Measurements from ENCODE around the gene TTLL9. TPM values are rescaled to one million over a fixed set of nuclear protein-coding genes. Genes with fewer than 3 reads are reported as not detected.

The TTLL9 gene
- polyA plus RNA-seq, 1 of the 3 experiments (the other 2 are of a cell fraction): 0.23 TPM

DNA sequence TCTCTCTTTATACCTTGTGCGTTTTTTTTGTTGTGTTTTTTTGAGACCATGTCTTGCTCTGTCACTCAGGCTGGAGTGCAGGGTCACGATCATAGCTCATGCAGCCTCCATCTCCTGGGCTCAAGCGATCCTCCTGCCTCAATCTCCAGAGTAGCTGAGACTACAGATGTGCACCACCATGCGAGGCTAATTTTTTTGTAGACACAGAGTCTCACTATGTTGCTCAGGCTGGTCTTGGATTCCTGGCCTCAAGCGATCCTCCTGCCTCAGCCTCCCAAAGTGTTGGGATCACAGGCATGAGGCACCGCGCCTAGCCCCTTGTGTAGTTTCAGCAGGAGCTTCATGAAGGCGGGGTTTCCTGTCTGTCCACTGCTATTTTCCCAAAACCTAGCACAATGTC is 54.1 kb downstream of the TTLL9 start:
- H3K79me2 ChIP-seq (ENCODE audit: insufficient read depth): no peaks in the 10 kb centered on the region
- H3F3A ChIP-seq (replicated peaks; ENCODE audit: insufficient read depth): no peaks in the 10 kb centered on the region
- no peaks in the 10 kb centered on the region for H3K9me3 ChIP-seq
- no peak for DNase-seq
- CTCF ChIA-PET: interaction anchor here (1.9 kb wide), 1 partner anchor 9 kb away, joined by 6 read pairs; no protein-coding TSS in a partner anchor
- no peak overlapping the region for H2AFZ ChIP-seq (ENCODE audit: low read depth)
- H3K36me3 ChIP-seq (replicated peaks in 1 of 2; ENCODE audit: control insufficient read depth in 1 of 2, insufficient read depth in 2 of 2, low read length in 1 of 2): no peaks in the 10 kb centered on the region
- H3K27ac ChIP-seq (ENCODE audit: low read depth in 2 of 2, low read length in 1 of 2): no peak overlapping the region
- H3K9me2 ChIP-seq: no peaks in the 10 kb centered on the region
- H3K9ac ChIP-seq: no peak overlapping the region
- H4K20me1 ChIP-seq (ENCODE audit: insufficient read depth): no peaks in the 10 kb centered on the region
- WGBS (ENCODE audit: low lambda C conversion rate): 63% methylated on average over 8 of the region's 8 CpGs
- H3K27me3 ChIP-seq (ENCODE audit: insufficient read depth): no peaks in the 10 kb centered on the region; the same call in 1 of the 2 replicates
- H3K4me1 ChIP-seq (ENCODE audit: control insufficient read depth in 1 of 2, insufficient read depth in 2 of 2, low read depth in 1 of 2, low read length in 1 of 2): no peaks in the 10 kb centered on the region
- no peak for TF ChIP-seq POLR2AphosphoS5 (IDR thresholded peaks at IDR 0.05; ENCODE audit: low read depth, low read length)
- no peak for TF ChIP-seq TAF1 (IDR thresholded peaks at IDR 0.05; ENCODE audit: borderline replicate concordance, low read depth, low read length)
- TF ChIP-seq MEF2A (IDR thresholded peaks at IDR 0.05; ENCODE audit: borderline replicate concordance, low read depth): no peak
- TF ChIP-seq RCOR1 (IDR thresholded peaks at IDR 0.05; ENCODE audit: low read length): no peak
- no peak for TF ChIP-seq JUND (IDR thresholded peaks at IDR 0.05)
- no peak for TF ChIP-seq FOSL2 (IDR thresholded peaks at IDR 0.05; ENCODE audit: borderline replicate concordance, low read depth)
- POLR2A ChIA-PET: no interaction called here
- H3K4me3 ChIP-seq (ENCODE audit: low read depth in 2 of 2, low read length in 1 of 2): no peak overlapping the region
- no peak overlapping the region for H3K4me2 ChIP-seq

DNA sequence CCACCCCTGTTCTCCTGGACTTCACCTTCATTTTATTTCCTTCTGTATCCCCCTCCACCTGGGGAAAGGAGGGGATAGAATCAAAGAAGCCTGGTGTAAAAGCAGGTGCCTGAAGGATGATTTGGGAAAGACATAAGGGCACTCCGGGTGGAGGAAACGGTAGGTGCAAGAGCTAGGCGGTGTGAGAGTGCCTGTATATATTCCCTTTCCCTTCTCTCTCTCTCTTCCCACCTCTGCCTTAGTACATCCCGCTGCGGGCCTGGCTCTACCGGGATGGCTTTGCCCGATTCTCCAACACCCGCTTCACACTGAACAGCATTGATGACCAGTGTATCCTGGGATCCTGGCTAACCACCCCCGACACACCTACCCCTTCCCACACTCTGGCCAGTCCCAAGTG is 55.2 kb downstream of the TTLL9 start:
- 66% methylated on average over 9 of the region's 9 CpGs for WGBS (ENCODE audit: low lambda C conversion rate)
- H3K36me3 ChIP-seq (replicated peaks in 1 of 2; ENCODE audit: control insufficient read depth in 1 of 2, insufficient read depth in 2 of 2, low read length in 1 of 2): no peaks in the 10 kb centered on the region
- H2AFZ ChIP-seq (ENCODE audit: low read depth): no peak overlapping the region
- no peak overlapping the region for H3K4me2 ChIP-seq
- no peaks in the 10 kb centered on the region; the same call in 1 of the 2 replicates for H3K27me3 ChIP-seq (ENCODE audit: insufficient read depth)
- no peaks in the 10 kb centered on the region for H3K9me2 ChIP-seq
- no peak for TF ChIP-seq ELF1 (IDR thresholded peaks at IDR 0.05)
- H3K27ac ChIP-seq (ENCODE audit: low read depth in 2 of 2, low read length in 1 of 2): no peak overlapping the region
- H3F3A ChIP-seq (replicated peaks; ENCODE audit: insufficient read depth): no peaks in the 10 kb centered on the region
- H3K9ac ChIP-seq: no peak overlapping the region
- no peaks in the 10 kb centered on the region for H3K9me3 ChIP-seq
- no peak overlapping the region for H3K4me3 ChIP-seq (ENCODE audit: low read depth in 2 of 2, low read length in 1 of 2)
- no peaks in the 10 kb centered on the region for H3K79me2 ChIP-seq (ENCODE audit: insufficient read depth)
- CTCF ChIA-PET: interaction anchor here (0.8 to 1.9 kb wide), 2 partner anchors 8 to 105 kb away, joined by 3 to 6 read pairs; no protein-coding TSS in a partner anchor
- no peak for DNase-seq
- no peaks in the 10 kb centered on the region for H4K20me1 ChIP-seq (ENCODE audit: insufficient read depth)
- POLR2A ChIA-PET: no interaction called here
- no peaks in the 10 kb centered on the region for H3K4me1 ChIP-seq (ENCODE audit: control insufficient read depth in 1 of 2, insufficient read depth in 2 of 2, low read depth in 1 of 2, low read length in 1 of 2)

DNA sequence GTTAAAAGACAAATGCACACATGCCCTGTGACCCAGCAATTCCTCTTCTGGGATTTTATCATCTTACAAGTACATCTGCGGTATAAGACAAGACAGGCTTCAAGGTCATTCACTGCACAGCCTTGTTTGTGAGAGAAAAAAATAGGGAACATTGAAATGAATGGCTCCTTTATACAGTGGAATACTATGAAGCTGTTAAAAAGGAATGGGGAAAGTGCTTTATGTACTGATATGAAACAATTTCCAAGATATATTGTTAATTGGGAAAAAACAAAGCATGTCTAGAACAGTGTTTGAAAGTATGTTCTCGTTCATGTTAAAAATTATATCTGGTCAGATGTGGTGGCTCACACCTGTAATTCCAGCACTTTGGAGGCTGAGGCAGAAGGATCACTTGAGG is 56.1 kb downstream of the TTLL9 start:
- Histone ChIP-seq H3K9ac (no peak overlapping the region), H3K9me3 (no peaks in the 10 kb centered on the region), H3F3A (replicated peaks; ENCODE audit: insufficient read depth) (no peaks in the 10 kb centered on the region), H3K4me1 (ENCODE audit: control insufficient read depth in 1 of 2, insufficient read depth in 2 of 2, low read depth in 1 of 2, low read length in 1 of 2) (no peaks in the 10 kb centered on the region), H2AFZ (ENCODE audit: low read depth) (no peak overlapping the region), H4K20me1 (ENCODE audit: insufficient read depth) (no peaks in the 10 kb centered on the region), H3K27ac (ENCODE audit: low read depth in 2 of 2, low read length in 1 of 2) (no peak overlapping the region), H3K4me2 (no peak overlapping the region), H3K79me2 (ENCODE audit: insufficient read depth) (no peaks in the 10 kb centered on the region), H3K27me3 (ENCODE audit: insufficient read depth) (no peaks in the 10 kb centered on the region; the same call in 1 of the 2 replicates), H3K4me3 (ENCODE audit: low read depth in 2 of 2, low read length in 1 of 2) (no peak overlapping the region), H3K36me3 (replicated peaks in 1 of 2; ENCODE audit: control insufficient read depth in 1 of 2, insufficient read depth in 2 of 2, low read length in 1 of 2) (no peaks in the 10 kb centered on the region), H3K9me2 (no peaks in the 10 kb centered on the region)
- CTCF ChIA-PET: no interaction called here
- no peak for TF ChIP-seq TCF12 (IDR thresholded peaks at IDR 0.05)
- 61% methylated on average over 2 of the region's 2 CpGs for WGBS (ENCODE audit: low lambda C conversion rate)
- POLR2A ChIA-PET: no interaction called here
- no peak for DNase-seq

Measured in SK-N-SH (cell line).